Hepatic stellate cell (primary cell): ENCODE measurements around the gene NIP7.
"Not testable (repeated sequence)": the region's sequence is repeated elsewhere in the genome, so short reads cannot be mapped to it uniquely, and the experiment has no call there.

Source experiments
- DNase-seq: peaks from one replicate; pipeline ENCODE4 v3.0.0; 2011; ENCODE audit warnings: low spot score

NIP7 gene

DNA sequence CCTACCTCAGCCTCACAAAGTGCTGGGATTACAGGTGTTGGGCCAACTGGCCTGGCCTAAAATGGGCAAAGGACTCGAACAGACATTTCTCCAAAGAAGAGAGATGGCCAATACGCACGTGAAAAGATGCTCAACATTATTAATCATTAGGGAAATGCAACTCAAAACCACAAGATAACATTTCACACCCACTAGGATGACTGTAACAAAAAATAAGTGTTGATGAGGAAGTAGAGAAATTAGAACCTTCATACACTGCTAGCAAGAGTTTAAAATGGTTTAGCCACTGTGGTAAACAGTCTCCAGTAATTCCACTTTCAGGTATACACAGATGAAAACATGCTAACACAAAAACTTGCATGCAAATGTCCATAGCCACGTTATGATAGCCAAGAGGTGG, 6.4 kb downstream of the NIP7 start:
- no peak for DNase-seq

- DNase-seq, result no peak
Observed at GRCh38 chr16:69346683-69347082, 7.1 kb downstream of the NIP7 start.

GRCh38 chr16:69348222-69348621, 8.7 kb downstream of the NIP7 start:
- DNase-seq, result no peak

- no peak for DNase-seq
Observed at GRCh38 chr16:69349536-69349935, 10.0 kb downstream of the NIP7 start.

- DNase-seq, result no peak
Observed at GRCh38 chr16:69350536-69351133, 11.1 kb downstream of the NIP7 start.

GRCh38 chr16:69351309-69352027, 11.9 kb downstream of the NIP7 start, which contains the start of gene TMED6:
Gene TMED6, minus strand, starts transcription at chr16:69351786. Its CDS starts 33 bp downstream, at chr16:69351753.
- no peak for DNase-seq

DNA sequence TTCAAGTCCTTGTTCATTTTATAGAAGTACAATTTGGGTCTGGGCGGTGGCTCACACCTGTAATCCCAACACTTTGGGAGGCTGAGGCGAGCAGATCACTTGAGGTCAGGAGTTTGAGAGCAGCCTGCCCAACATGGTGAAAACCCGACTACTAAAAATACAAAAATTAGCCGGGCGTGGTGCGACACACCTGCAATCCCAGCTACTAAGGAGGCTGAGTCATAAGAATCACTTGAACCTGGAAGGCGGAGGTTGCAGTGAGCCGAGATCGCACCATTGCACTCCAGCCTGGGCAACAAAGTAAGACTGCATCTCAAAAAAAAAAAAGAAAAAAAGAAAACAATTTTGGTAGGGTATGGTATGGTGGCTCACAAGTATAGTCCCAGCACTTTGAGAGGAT, 20.5 kb downstream of the NIP7 start:
- not testable (repeated sequence) for DNase-seq

DNA sequence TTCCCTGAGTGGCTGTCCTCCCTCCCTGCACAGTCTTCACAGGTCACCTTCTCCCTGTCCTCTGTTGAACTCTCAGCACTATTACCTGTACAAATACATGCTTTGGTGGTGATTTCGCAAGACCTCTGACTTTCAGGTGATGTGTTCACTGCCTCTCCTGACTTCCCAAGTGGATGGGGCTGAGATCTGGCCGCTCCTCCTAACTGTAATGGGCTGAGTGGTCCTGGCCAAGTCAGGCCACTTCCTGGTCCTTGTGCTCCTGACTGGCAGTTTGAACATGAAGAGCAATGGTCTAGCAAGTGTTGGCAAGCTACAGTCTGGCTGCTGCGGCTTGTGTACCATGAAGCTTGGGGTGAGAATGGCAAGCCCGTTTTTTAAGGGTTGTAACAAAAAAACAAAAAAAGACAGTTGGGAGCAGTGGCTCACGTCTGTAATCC, 23.7 kb downstream of the NIP7 start:
- no peak for DNase-seq

DNA sequence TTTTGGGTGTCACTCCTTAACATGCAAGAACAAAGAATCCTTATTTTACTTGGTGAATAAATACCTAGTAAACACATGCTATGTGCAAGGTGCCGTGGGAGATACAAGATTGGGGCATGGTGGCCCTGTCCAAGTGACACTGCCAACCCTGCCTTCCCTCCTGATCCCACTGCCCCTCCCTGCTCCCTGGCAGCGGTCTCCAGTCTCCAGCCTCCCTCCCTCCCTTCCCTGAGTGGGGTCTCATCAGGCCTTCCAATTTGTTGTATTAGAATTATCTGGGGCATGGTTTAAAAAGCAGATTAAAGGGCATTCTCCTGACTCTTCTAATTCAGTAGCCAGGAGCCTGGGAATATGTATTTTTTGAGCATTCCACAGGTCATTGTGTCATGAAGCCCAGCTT, 24.5 kb downstream of the NIP7 start:
- no peak for DNase-seq

DNA sequence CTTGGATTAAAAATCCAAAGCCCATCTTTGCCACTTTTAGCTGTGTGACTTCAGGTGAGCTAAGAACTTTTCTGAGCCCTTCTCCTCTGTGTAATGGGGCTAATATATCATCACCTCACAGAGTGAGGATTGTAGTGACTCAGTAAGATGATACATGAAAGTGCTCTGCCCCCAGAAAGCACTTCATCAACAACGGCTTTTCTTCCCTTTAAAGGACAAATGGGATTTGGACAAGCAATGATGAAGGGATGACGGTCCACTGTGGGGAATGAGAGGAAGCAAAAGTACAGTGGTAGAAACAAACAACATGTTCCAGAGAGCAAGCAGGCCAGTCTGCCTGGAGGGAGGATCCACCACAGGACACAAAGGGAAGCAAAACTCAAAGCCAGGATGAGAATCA, 26.3 kb downstream of the NIP7 start:
- DNase-seq, result no peak

DNA sequence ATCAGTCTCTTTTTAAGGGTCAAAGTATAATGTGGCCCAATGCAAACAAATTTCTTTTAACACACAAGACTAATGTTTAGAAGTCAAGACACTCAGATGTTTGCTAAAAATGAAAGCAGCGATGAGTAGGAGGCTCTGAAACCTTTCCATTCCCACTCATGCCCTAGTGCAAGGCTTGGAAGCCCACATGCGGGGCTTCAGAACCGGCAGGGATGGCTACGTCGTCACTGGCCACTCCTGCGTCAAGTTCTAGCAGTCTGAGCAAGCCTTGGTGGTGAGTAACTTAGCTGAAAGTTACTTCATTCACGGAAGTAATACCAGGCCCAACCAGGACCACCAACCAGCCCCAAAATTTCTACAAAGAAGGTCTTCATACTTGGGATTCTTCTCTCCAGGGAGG, 26.9 kb downstream of the NIP7 start:
- DNase-seq, result no peak

DNA sequence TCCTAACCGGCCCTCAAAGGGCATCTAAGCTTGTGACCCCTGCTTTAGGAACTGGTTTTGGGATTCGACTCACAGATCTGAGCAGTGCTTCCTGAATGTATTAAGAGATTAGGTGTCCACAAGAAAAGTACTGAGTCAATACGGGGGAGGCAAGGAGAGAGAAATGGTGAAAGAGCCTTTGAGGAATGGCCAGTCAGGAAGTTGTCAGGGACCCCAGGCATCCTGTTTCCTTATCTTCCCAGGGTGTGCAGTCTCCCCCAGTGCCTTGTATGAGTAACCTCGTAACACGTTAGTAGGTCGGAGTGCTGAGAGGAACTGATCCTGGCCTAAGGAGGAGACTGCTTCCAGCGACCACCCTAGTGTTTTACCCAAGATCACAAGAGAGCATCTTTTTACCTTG, 28.4 kb downstream of the NIP7 start:
- no peak for DNase-seq

GRCh38 chr16:69368866-69369265, 29.3 kb downstream of the NIP7 start:
- no peak for DNase-seq

DNA sequence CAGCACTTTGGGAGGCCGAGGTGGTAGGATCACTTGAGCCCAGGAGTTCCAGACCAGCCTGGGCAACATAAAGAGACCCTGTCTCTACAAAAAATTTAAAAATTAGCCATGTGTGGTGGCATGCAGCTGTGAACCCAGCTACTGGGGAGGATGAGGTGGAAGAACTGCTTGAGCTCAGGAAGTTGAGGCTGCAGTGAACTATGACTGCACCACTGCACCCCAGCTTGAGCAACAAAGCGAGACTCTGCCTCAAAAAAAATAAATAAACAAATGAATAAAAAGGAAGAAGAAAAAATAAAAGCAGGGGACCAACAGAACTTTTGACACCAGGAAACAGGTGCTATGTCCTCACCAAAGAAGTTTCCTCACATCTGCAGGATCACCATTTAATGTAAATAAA, 32.0 kb downstream of the NIP7 start:
- no peak for DNase-seq

GRCh38 chr16:69373019-69373418, 33.4 kb downstream of the NIP7 start:
- no peak for DNase-seq

DNA sequence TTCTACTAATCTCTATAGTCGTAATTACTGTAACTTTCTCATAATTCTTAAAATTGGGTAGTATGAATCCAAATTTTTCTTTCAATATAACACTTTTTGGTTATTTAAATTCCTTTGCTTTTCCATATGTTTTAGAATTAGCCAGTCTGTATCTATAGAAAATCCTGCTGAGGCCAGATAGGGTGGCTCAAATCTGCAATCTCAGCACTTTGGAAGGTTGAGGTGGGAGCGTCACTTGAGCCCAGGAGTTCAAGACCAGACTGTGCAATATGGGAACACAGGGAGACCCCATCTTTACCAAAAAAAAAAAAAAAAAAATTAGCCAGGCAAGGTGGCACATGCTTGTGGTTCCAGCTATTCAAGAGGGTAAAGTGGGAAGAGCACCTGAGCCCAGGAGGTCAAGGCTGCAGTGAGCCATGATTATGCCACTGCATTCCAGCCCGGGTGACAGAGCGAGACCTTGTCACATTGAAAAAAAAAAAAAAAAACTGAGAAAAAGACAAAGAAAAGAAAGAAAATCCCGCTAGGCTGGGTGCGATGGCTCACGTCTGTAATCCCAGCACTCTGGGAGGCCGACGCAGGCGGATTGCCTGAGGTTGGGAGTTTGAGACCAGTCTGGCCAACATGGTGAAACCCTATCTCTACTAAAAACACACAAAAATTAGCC, 37.0 kb downstream of the NIP7 start:
- no peak for DNase-seq

DNA sequence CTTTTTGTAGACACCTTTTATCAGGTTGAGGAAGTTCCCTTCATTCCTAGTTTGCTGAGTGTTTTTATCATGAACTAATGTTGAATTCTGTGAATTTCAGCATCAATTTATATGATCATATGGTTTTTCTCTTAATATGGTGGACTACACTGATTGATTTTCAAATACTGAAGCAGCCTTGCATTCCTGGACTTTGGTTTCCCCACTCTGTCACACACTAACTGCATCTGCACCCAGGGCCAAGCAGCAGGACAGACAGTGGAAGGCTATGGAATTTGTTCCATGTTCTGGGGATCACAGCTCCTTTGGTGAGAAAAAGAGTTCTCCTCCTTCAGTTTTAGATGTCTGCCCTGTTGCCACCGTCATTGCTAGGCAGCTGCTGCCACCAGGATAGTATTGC, 38.5 kb downstream of the NIP7 start:
- DNase-seq, result no peak

DNA sequence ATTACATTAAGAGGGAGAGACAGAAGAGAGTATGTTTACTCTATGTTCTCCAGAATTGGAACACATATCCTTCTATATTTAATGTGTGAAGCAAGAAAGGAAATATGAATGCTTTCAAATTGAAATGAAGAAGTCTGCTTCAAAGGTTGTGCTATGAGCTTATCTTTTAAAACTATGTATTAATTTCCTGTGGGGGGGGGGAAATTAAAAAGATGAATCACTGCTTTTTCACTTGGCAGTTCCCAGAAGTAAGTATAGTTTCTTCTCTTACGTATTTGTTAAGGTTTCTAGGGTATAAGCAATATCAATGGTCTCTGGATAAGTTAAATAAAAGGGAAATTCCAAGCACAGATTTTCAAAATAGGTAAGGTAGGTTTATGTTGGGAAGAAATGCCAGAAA, 39.2 kb downstream of the NIP7 start:
- DNase-seq, result no peak

DNA sequence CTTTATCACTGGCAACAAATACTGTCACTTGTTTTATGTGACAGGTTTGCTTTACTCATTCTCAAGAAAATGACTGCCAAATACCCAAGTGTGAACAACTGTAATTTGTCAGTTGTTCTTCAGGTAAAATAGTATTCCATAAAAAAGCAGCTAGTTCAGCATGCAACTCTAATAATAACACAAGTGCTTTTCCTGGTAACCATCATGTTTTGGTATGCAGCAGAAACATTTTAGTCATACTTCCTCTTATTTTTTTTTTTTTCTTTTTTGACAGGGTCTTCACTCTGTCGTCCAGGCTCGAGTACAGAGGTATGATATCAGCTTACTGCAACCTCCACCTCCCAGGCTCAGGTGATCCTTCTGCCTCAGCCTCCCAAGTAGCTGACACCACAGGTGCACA, 41.7 kb downstream of the NIP7 start:
- DNase-seq, result no peak

- DNase-seq, result no peak
Observed at GRCh38 chr16:69382421-69382820, 42.8 kb downstream of the NIP7 start.

- no peak for DNase-seq
Observed at GRCh38 chr16:69384974-69385373, 45.4 kb downstream of the NIP7 start.

GRCh38 chr16:69386596-69386995, 47.0 kb downstream of the NIP7 start:
- no peak for DNase-seq
